Thoracic aorta (tissue), 2 donors: Measurements from ENCODE around the gene TCF3. TPM values are rescaled to one million over a fixed set of nuclear protein-coding genes. Genes with fewer than 3 reads are reported as not detected.

Source experiments
- ATAC-seq: fragments of 150-250 bp; one replicate; pipeline ENCODE4 v1.8.0; 2017; ENCODE audit warnings: low read depth; ENCODE audit not compliant: insufficient number of reproducible peaks, low FRiP score
- DNase-seq: peaks from one replicate; pipeline ENCODE4 v3.0.0-alpha.2; 2020; ENCODE audit warnings: low spot score
- H3K27ac ChIP-seq, 2 donors: fragments of 200-600 bp; sonication (generic); 1 replicate in 1 of 2; 2 replicates in 1 of 2; pipeline ENCODE4 v1.5.1; 2016; ENCODE audit warnings: mild to moderate bottlenecking in 2 of 2, moderate library complexity in 2 of 2
- H3K27me3 ChIP-seq: fragments of 200-600 bp; sonication (generic); replicated peaks from 2 replicates; pipeline ENCODE4 v1.6.0; 2016; ENCODE audit warnings: mild to moderate bottlenecking; ENCODE audit not compliant: insufficient read depth
- H3K36me3 ChIP-seq: fragments of 200-600 bp; sonication (generic); one replicate; pipeline ENCODE4 v1.5.1; 2016
- H3K4me1 ChIP-seq, 2 donors: fragments of 200-600 bp; sonication (generic); 1 replicate in 1 of 2; 2 replicates in 1 of 2; pipeline versions ENCODE4 v1.5.1 to v1.6.0; 2016; ENCODE audit warnings: low read depth in 2 of 2, mild to moderate bottlenecking in 1 of 2; ENCODE audit not compliant: control insufficient read depth in 1 of 2
- H3K4me3 ChIP-seq: fragments of 200-600 bp; sonication (generic); 2 replicates; pipeline ENCODE4 v1.5.1; 2016; ENCODE audit warnings: mild to moderate bottlenecking
- H3K9me3 ChIP-seq: fragments of 200-600 bp; sonication (generic); 2 replicates; pipeline ENCODE4 v1.5.1; 2016
- CTCF ChIP-seq: fragments of 200-600 bp; sonication (generic); IDR thresholded peaks from one replicate; pipeline ENCODE4 v1.5.1; 2019; ENCODE audit warnings: antibody characterized with exemption
- total RNA-seq, 2 donors: library from RNA; depleted of rRNA; stranded (reverse); fragments of >200 nt; gene quantifications; one replicate each; pipeline versions ENCODE4 v1.1.0 to v1.2.3, GENCODE V29; 2016

TCF3 gene
- total RNA-seq, 2 donors from 2014 or later, result 46.0 to 52.5 TPM

GRCh38 chr19:1587872-1588271, 64.5 kb downstream of the TCF3 start:
- no peaks in the 10 kb centered on the region for H3K27me3 ChIP-seq
- no peak overlapping the region for H3K27ac ChIP-seq
- no peak for DNase-seq
- no peak for ATAC-seq
- TF ChIP-seq CTCF, result no peak
- no peaks in the 10 kb centered on the region for H3K9me3 ChIP-seq
- H3K4me3 ChIP-seq, result no peak overlapping the region
- peaks cover under 1% of the 10 kb centered on the region for H3K36me3 ChIP-seq
- H3K4me1 ChIP-seq, result peaks cover 10 to 20% of the 10 kb centered on the region in 2 donors

DNA sequence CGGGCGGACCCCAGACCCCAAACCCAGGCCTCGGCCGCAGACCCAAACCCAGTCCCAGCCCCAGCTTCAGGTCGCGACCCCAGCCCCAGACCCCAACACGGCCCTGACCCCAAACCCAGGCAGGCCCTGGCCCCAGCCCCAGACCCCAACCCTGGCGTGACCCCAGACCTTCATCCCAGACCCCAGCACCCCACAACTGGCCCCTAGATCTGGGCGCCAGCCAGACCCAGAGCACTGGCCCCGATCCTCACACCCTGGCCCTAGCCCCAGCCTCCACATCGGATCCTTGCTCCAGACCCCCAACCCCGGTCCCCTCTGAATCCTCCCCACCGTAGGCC, 67.2 kb downstream of the TCF3 start:
- no peak for DNase-seq

DNA sequence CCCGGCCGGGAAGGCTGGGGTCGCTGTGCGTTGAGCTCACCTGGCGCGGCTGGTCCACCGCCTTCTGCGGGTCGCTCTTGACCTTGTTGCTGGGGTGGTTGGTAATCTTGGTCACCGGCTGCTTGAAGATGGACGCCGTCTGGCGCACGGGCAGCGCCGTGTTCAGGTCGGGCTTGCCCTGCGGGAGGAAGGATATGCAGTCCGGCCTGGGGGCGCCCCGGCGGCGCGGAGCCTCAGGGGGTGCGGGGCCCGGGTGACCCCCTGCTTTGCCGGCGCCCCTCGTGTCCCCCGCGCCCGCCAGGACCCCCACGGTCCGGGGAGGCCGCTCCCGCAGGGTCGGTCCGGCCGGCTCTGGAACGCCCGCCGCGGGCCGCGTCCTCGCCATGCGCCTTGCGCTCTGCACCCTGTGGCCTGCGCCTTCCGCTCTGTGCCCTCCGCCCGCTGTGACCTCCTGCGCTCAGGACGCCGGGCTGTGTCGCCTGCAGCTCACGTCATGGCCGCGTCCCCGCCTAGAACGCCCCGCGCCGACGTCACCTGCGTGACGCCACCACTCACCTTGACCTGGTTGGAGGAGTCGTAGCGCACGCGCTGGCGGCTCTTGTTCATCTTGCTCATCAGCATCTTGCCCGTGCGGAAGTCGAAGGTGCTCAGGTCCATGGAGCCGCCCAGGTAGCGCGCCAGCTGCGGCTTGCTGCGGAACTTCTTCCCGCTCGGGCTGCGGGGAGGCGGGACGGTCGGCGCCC, 67.7 kb downstream of the TCF3 start:
- no peaks in the 10 kb centered on the region for H3K4me1 ChIP-seq
- DNase-seq (no peak), ATAC-seq (no peak)
- H3K27ac ChIP-seq, result no peak overlapping the region
- H3K27me3 ChIP-seq, result no peaks in the 10 kb centered on the region
- H3K9me3 ChIP-seq, result no peaks in the 10 kb centered on the region
- H3K36me3 ChIP-seq, result peaks cover 29% of the 10 kb centered on the region
- no peak overlapping the region for H3K4me3 ChIP-seq
- no peak for TF ChIP-seq CTCF

More for the DNA sequence above, 67.2 kb downstream of the TCF3 start:
- H3K36me3 ChIP-seq, result peaks cover 23% of the 10 kb centered on the region
- no peaks in the 10 kb centered on the region for H3K27me3 ChIP-seq
- H3K4me3 ChIP-seq, result no peak overlapping the region
- peaks cover 0 to 4% of the 10 kb centered on the region in 2 donors for H3K4me1 ChIP-seq
- no peak for TF ChIP-seq CTCF
- no peaks in the 10 kb centered on the region for H3K9me3 ChIP-seq
- ATAC-seq, result no peak
- H3K27ac ChIP-seq, result no peak overlapping the region

DNA sequence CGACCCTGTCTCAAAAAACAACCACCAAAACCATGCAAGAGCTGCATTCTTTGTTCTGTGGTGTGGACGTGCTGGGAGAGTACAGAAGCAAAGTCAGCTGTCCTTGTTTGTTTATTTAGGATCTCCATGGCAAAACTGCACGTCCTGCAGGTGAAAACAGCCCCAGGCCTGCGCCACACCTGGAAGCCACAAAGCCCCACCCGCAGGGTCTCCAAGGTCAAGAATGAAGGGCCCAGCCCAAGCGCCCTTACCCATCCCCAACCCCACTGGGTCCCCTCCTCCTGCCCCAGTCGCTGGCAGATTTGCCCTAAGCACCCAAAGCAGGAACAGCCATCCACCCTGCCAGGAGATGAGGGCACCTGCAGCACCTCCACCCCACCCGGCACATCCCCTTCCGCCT, 70.2 kb downstream of the TCF3 start:
- H3K4me3 ChIP-seq, result no peak overlapping the region
- no peak overlapping the region for H3K27ac ChIP-seq
- H3K36me3 ChIP-seq, result peaks cover 45% of the 10 kb centered on the region
- DNase-seq (no peak), ATAC-seq (no peak)
- H3K27me3 ChIP-seq, result no peaks in the 10 kb centered on the region
- H3K9me3 ChIP-seq, result no peaks in the 10 kb centered on the region
- no peak for TF ChIP-seq CTCF
- H3K4me1 ChIP-seq, result no peaks in the 10 kb centered on the region

- Histone ChIP-seq H3K36me3 (peaks cover 46% of the 10 kb centered on the region), H3K4me3 (no peak overlapping the region), H3K27me3 (no peaks in the 10 kb centered on the region), H3K9me3 (no peaks in the 10 kb centered on the region), H3K4me1 (no peaks in the 10 kb centered on the region), H3K27ac (no peak overlapping the region)
- no peak for ATAC-seq
- no peak for DNase-seq
- no peak for TF ChIP-seq CTCF
Observed at GRCh38 chr19:1580957-1581356, 71.5 kb downstream of the TCF3 start.
